K562 (cell line): ENCODE data around the gene DYRK1A. TPM values are rescaled to one million over a fixed set of nuclear protein-coding genes. Genes with fewer than 3 reads are reported as not detected.

Experiments used
- ARID1B ChIP-seq: fragments of 450-650 bp; IDR thresholded peaks from 2 replicates; pipeline ENCODE4 v1.6.1; 2016; ENCODE audit warnings: antibody characterized with exemption, mild to moderate bottlenecking, inconsistent platforms
- CBFA2T3 ChIP-seq: fragments of 450-650 bp; IDR thresholded peaks from 2 replicates; pipeline ENCODE4 v1.6.1; 2017
- CEBPB ChIP-seq: fragments of 450-650 bp; IDR thresholded peaks from 2 replicates; pipeline ENCODE4 v1.6.1; 2016; ENCODE audit warnings: missing genetic modification characterization, missing compliant biosample characterization
- CHAMP1 ChIP-seq: fragments of 450-650 bp; IDR thresholded peaks from 2 replicates; pipeline ENCODE4 v1.6.1; 2016; ENCODE audit warnings: mild to moderate bottlenecking
- CXXC5 ChIP-seq: fragments of 250-450 bp; sonication (Bioruptor Pico); IDR thresholded peaks from 2 replicates; pipeline ENCODE4 v1.8.0; 2022; ENCODE audit warnings: inconsistent platforms, mild to moderate bottlenecking, moderate library complexity
- DPF2 ChIP-seq: fragments of 450-650 bp; IDR thresholded peaks from 2 replicates; pipeline ENCODE4 v1.6.1; 2016
- EP300 ChIP-seq: IDR thresholded peaks from 2 replicates; pipeline ENCODE4 v1.6.1; 2012; ENCODE audit warnings: low read length, improper control_type of control experiment
- FOXM1 ChIP-seq, 2 experiments: fragments of 450-650 bp in 1 of 2; sonication (generic) in 1 of 2; formaldehyde crosslinking in 1 of 2; IDR thresholded peaks; 2 replicates each; pipeline versions ENCODE4 v1.6.1 to v1.9.0; 2017 to 2022; ENCODE audit warnings: low read depth in 2 of 2, mild to moderate bottlenecking in 2 of 2, missing genetic modification reagents in 1 of 2, moderate library complexity in 1 of 2
- GATAD2A ChIP-seq: fragments of 450-650 bp; IDR thresholded peaks from 2 replicates; pipeline ENCODE4 v1.6.1; 2017
- KDM1A ChIP-seq, 2 experiments: fragments of 450-650 bp; IDR thresholded peaks; 2 replicates each; pipeline ENCODE4 v1.6.1; 2016; ENCODE audit warnings: mild to moderate bottlenecking in 2 of 2
- MECOM ChIP-seq: fragments of 250-450 bp; sonication (Bioruptor Pico); IDR thresholded peaks from 2 replicates; pipeline ENCODE4 v1.8.0; 2022; ENCODE audit warnings: inconsistent platforms
- MLLT1 ChIP-seq, 2 experiments: fragments of 450-650 bp; IDR thresholded peaks; 2 replicates each; pipeline ENCODE4 v1.6.1; 2016
- MTA2 ChIP-seq: fragments of 450-650 bp; IDR thresholded peaks from 2 replicates; pipeline ENCODE4 v1.6.1; 2016; ENCODE audit warnings: low read depth
- NCOR1 ChIP-seq: fragments of 450-650 bp; IDR thresholded peaks from 2 replicates; pipeline ENCODE4 v1.6.1; 2016; ENCODE audit warnings: mild to moderate bottlenecking, moderate library complexity
- NFIC ChIP-seq: fragments of 450-650 bp; IDR thresholded peaks from 2 replicates; pipeline ENCODE4 v1.6.1; 2017; ENCODE audit warnings: mild to moderate bottlenecking, inconsistent platforms
- SMARCA4 ChIP-seq: fragments of 450-650 bp; IDR thresholded peaks from 2 replicates; pipeline ENCODE4 v1.6.1; 2016
- SMARCE1 ChIP-seq: fragments of 450-650 bp; IDR thresholded peaks from 2 replicates; pipeline ENCODE4 v1.7.1; 2016; ENCODE audit warnings: mild to moderate bottlenecking
- SRF ChIP-seq, 2 experiments: fragments of 250-450, 450-650 bp in 1 of 2; sonication (Bioruptor Pico) in 1 of 2; sonication (generic) in 1 of 2; formaldehyde crosslinking; IDR thresholded peaks; 2 replicates each; pipeline versions ENCODE4 v1.5.0 to v1.5.1; 2020 to 2022; ENCODE audit warnings: mild to moderate bottlenecking in 1 of 2, missing genetic modification reagents in 1 of 2
- TRIM24 ChIP-seq, 2 experiments: fragments of 450-650 bp; IDR thresholded peaks; 2 replicates each; pipeline ENCODE4 v1.6.1; 2016
- TRIM28 ChIP-seq: fragments of 450-650 bp; IDR thresholded peaks from 2 replicates; pipeline ENCODE4 v1.6.1; 2017
- ZEB2 ChIP-seq: fragments of 450-650 bp; IDR thresholded peaks from 2 replicates; pipeline ENCODE4 v1.6.1; 2016
- ZNF143 ChIP-seq: sonication (generic); formaldehyde crosslinking; IDR thresholded peaks from 2 replicates; pipeline ENCODE4 v1.9.0; 2022; ENCODE audit warnings: mild to moderate bottlenecking, missing genetic modification reagents
- ZNF197 ChIP-seq: fragments of 200-800 bp; sonication (Bioruptor generic); IDR thresholded peaks from 2 replicates; pipeline ENCODE4 v1.6.1; 2016; ENCODE audit warnings: low read depth, missing genetic modification characterization, missing compliant biosample characterization
- ZNF316 ChIP-seq: fragments of 450-650 bp; IDR thresholded peaks from 2 replicates; pipeline ENCODE4 v1.6.1; 2016
- ZNF445 ChIP-seq: fragments of 250-450 bp; sonication (Bioruptor Pico); IDR thresholded peaks from 2 replicates; pipeline ENCODE4 v1.4.0; 2020; ENCODE audit warnings: low read depth, mild to moderate bottlenecking, moderate library complexity
- polyA plus RNA-seq, 8 experiments: library from polyadenylated mRNA; depleted of rRNA in 4 of 8; stranded (reverse) in 5 of 8; unstranded in 3 of 8; fragments of >200 nt; fragmentation: Nextera tagmentation in 2 of 8; fragmentation: Illumina TruSeq in 1 of 8; extraction: Ambion mirVana in 2 of 8; extraction: Trizol in 1 of 8; gene quantifications; 2 replicates each; pipeline versions ENCODE4 v1.2.1 to v1.2.3, GENCODE V29; 2011 to 2014; ENCODE audit warnings: inconsistent platforms in 1 of 8, missing spikeins in 1 of 8
- total RNA-seq, 7 experiments: library from RNA; depleted of rRNA in 6 of 7; stranded (reverse); fragments of >200 nt in 6 of 7; fragmentation: Illumina TruSeq in 2 of 7; extraction: Trizol in 2 of 7; gene quantifications; 2 replicates each; pipeline versions ENCODE4 v1.2.1 to v1.2.3, GENCODE V29; 2011 to 2021; ENCODE audit warnings: low replicate concordance in 1 of 7

DYRK1A gene
- total and polyA plus RNA-seq, 9 of the 15 experiments (the other 6 are each of a cell fraction or from before 2014, with no cell fraction given) = 3.7 to 64.8 (median 42.3) TPM

GRCh38 chr21:37558676-37559211 is 192.2 kb downstream of the DYRK1A start (continued):
- TF ChIP-seq SMARCA4 (peak; percentile 74), SRF (CRISPR knock-in tag; IDR thresholded peaks at IDR 0.05) (peak; percentile 92 to 98), ARID1B (peak; percentile 91), TRIM24 (IDR thresholded peaks at IDR 0.05) (peak; percentile 17 to 85; a peak in 2 of 4 replicates), KDM1A (IDR thresholded peaks at IDR 0.05) (0 out of 4 replicates have a peak, but pooled peaks have one; percentile 11 to 40), MECOM (CRISPR knock-in tag) (peak; percentile 70; the same call in 1 of the 2 replicates), EP300 (peak; percentile 67; the same call in 1 of the 2 replicates), ZNF143 (CRISPR knock-in tag) (no peak), CHAMP1 (0 out of 2 replicates have a peak, but pooled peaks have one; percentile 26), GATAD2A (0 out of 2 replicates have a peak, but pooled peaks have one; percentile 27), MTA2 (peak; percentile 59), ZEB2 (0 out of 2 replicates have a peak, but pooled peaks have one; percentile 26), ZNF445 (CRISPR knock-in tag) (peak; percentile 64; the same call in 1 of the 2 replicates), MLLT1 (IDR thresholded peaks at IDR 0.05) (0 out of 4 replicates have a peak, but pooled peaks of 1 of the 2 experiments have one; percentile 15), NCOR1 (peak; percentile 66), NFIC (0 out of 2 replicates have a peak, but pooled peaks have one; percentile 25), ZNF316 (no peak), CXXC5 (peak; percentile 40; the same call in 1 of the 2 replicates), ZNF197 (no peak), DPF2 (peak; percentile 85), SMARCE1 (peak; percentile 55), TRIM28 (peak; percentile 81), CEBPB (tag) (no peak), CBFA2T3 (peak; percentile 86), FOXM1 (IDR thresholded peaks at IDR 0.05; ENCODE audit: low read depth) (0 out of 2 replicates have a peak, but pooled peaks have one; percentile 21), FOXM1 (CRISPR knock-in tag; IDR thresholded peaks at IDR 0.05; ENCODE audit: low read depth) (no peak)
